Neural cell (in vitro differentiated cells): ENCODE measurements around the gene PRG2. TPM values are rescaled to one million over a fixed set of nuclear protein-coding genes. Genes with fewer than 3 reads are reported as not detected.

Experiments used
- H2AFZ ChIP-seq: fragments of 200-600, 300-800 bp; sonication (generic), shearing (Covaris generic); 2 replicates; pipeline ENCODE4 v1.6.0; 2014; ENCODE audit warnings: low read depth, mild to moderate bottlenecking, antibody characterized with exemption, low read length, moderate library complexity
- H3F3A ChIP-seq: fragments of 200-600 bp; shearing (Covaris generic); 2 replicates; pipeline ENCODE4 v1.6.1; 2016; ENCODE audit warnings: mild to moderate bottlenecking, moderate library complexity, mixed read lengths, antibody characterized with exemption, low read length; ENCODE audit not compliant: insufficient read depth, poor library complexity, severe bottlenecking
- H3K27ac ChIP-seq: fragments of 200-600, 300-800 bp; sonication (generic), shearing (Covaris generic); 2 replicates; pipeline ENCODE4 v1.5.1; 2014; ENCODE audit warnings: mild to moderate bottlenecking, low read length, moderate library complexity
- H3K27me3 ChIP-seq: fragments of 300-800, 200-600 bp; sonication (generic), shearing (Covaris generic); 2 replicates; pipeline ENCODE4 v1.6.0; 2014; ENCODE audit warnings: mild to moderate bottlenecking, low read depth, low read length, moderate library complexity; ENCODE audit not compliant: insufficient read depth
- H3K36me3 ChIP-seq: fragments of 300-800, 200-600 bp; sonication (generic), shearing (Covaris generic); 2 replicates; pipeline ENCODE4 v1.5.1; 2014; ENCODE audit warnings: mild to moderate bottlenecking, antibody characterized with exemption, low read length, moderate library complexity; ENCODE audit not compliant: insufficient read depth
- H3K4me2 ChIP-seq: fragments of 300-800, 200-600 bp; sonication (generic), shearing (Covaris generic); 2 replicates; pipeline ENCODE4 v1.6.0; 2014; ENCODE audit warnings: mild to moderate bottlenecking, low read length
- H3K4me3 ChIP-seq: fragments of 300-800, 200-600 bp; sonication (generic), shearing (Covaris generic); 2 replicates; pipeline ENCODE4 v1.5.1; 2014; ENCODE audit warnings: mild to moderate bottlenecking, low read length, moderate library complexity
- H3K79me2 ChIP-seq: fragments of 200-600 bp; shearing (Covaris generic); replicated peaks from 2 replicates; pipeline ENCODE4 v1.6.0; 2014; ENCODE audit warnings: mild to moderate bottlenecking, low read length, moderate library complexity; ENCODE audit not compliant: insufficient read depth
- H3K9ac ChIP-seq: fragments of 300-800, 200-600 bp; sonication (generic), shearing (Covaris generic); 2 replicates; pipeline ENCODE4 v1.6.1; 2016; ENCODE audit warnings: mild to moderate bottlenecking, low read length, mixed read lengths
- H3K9me2 ChIP-seq: fragments of 200-600 bp; shearing (Covaris generic); 2 replicates; pipeline ENCODE4 v1.6.1; 2016; ENCODE audit warnings: mild to moderate bottlenecking, low read length, mixed read lengths; ENCODE audit not compliant: insufficient read depth
- H3K9me3 ChIP-seq: fragments of 200-600, 300-800 bp; sonication (generic), shearing (Covaris generic); 2 replicates; pipeline ENCODE4 v1.6.1; 2016; ENCODE audit warnings: mild to moderate bottlenecking, mixed run types, low read length, moderate library complexity, mixed read lengths
- H4K20me1 ChIP-seq: fragments of 200-600 bp; shearing (Covaris generic); 2 replicates; pipeline ENCODE4 v1.6.1; 2016; ENCODE audit warnings: mild to moderate bottlenecking, mixed run types; ENCODE audit not compliant: insufficient read depth
- EP300 ChIP-seq: fragments of 450-650 bp; conservative IDR thresholded peaks from 2 replicates; pipeline ENCODE4 v1.6.1; 2014; ENCODE audit warnings: antibody characterized with exemption, mild to moderate bottlenecking, moderate library complexity; ENCODE audit not compliant: poor library complexity, severe bottlenecking
- EZH2 ChIP-seq: fragments of 200-600, 300-800 bp; shearing (Covaris generic), sonication (generic); IDR thresholded peaks from 2 replicates; pipeline ENCODE4 v1.6.1; 2014; ENCODE audit warnings: antibody characterized with exemption, low read length, borderline replicate concordance, mild to moderate bottlenecking; ENCODE audit not compliant: insufficient read depth, poor library complexity, severe bottlenecking
- MXI1 ChIP-seq: fragments of 450-650 bp; conservative IDR thresholded peaks from 2 replicates; pipeline ENCODE4 v1.6.1; 2014; ENCODE audit warnings: antibody characterized with exemption, mild to moderate bottlenecking; ENCODE audit not compliant: poor library complexity, severe bottlenecking
- POLR2AphosphoS5 ChIP-seq: IDR thresholded peaks from 2 replicates; pipeline ENCODE4 v1.6.1; 2012
- RAD21 ChIP-seq: fragments of 450-650 bp; conservative IDR thresholded peaks from 2 replicates; pipeline ENCODE4 v1.6.1; 2014; ENCODE audit warnings: antibody characterized with exemption, mild to moderate bottlenecking, moderate library complexity
- SMC3 ChIP-seq: fragments of 450-650 bp; conservative IDR thresholded peaks from 2 replicates; pipeline ENCODE4 v1.6.1; 2014; ENCODE audit warnings: antibody characterized with exemption, mild to moderate bottlenecking, moderate library complexity; ENCODE audit not compliant: poor library complexity
- TAF1 ChIP-seq: IDR thresholded peaks from 2 replicates; pipeline ENCODE4 v1.6.1; 2012; ENCODE audit warnings: low read depth
- polyA plus RNA-seq: library from polyadenylated mRNA; depleted of rRNA; stranded (reverse); fragments of >200 nt; gene quantifications from 2 replicates; pipeline ENCODE4 v1.2.3, GENCODE V29; 2014
- TF ChIP-seq, protein P1 (sequence below): fragments of 450-650 bp; IDR thresholded peaks from 2 replicates; pipeline ENCODE4 v1.5.1; 2014; ENCODE audit warnings: antibody characterized with exemption, mild to moderate bottlenecking, moderate library complexity; ENCODE audit not compliant: poor library complexity, severe bottlenecking
- TF ChIP-seq, protein P2 (sequence below): IDR thresholded peaks from 2 replicates; pipeline ENCODE4 v1.6.1; 2012; ENCODE audit warnings: borderline replicate concordance

The PRG2 gene
- polyA plus RNA-seq, 1 donor from 2014 or later: not detected

- no peak overlapping the region for H2AFZ ChIP-seq
- TF ChIP-seq EP300: no peak
- no peak for TF ChIP-seq EZH2
- no peak for TF ChIP-seq POLR2AphosphoS5
- no peak for TF ChIP-seq MXI1
- TF ChIP-seq, protein P1, sequence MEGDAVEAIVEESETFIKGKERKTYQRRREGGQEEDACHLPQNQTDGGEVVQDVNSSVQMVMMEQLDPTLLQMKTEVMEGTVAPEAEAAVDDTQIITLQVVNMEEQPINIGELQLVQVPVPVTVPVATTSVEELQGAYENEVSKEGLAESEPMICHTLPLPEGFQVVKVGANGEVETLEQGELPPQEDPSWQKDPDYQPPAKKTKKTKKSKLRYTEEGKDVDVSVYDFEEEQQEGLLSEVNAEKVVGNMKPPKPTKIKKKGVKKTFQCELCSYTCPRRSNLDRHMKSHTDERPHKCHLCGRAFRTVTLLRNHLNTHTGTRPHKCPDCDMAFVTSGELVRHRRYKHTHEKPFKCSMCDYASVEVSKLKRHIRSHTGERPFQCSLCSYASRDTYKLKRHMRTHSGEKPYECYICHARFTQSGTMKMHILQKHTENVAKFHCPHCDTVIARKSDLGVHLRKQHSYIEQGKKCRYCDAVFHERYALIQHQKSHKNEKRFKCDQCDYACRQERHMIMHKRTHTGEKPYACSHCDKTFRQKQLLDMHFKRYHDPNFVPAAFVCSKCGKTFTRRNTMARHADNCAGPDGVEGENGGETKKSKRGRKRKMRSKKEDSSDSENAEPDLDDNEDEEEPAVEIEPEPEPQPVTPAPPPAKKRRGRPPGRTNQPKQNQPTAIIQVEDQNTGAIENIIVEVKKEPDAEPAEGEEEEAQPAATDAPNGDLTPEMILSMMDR: no peak
- no peaks in the 10 kb centered on the region for H3F3A ChIP-seq
- no peaks in the 10 kb centered on the region for H3K27me3 ChIP-seq
- no peaks in the 10 kb centered on the region for H4K20me1 ChIP-seq
- no peak overlapping the region for H3K27ac ChIP-seq
- no peak overlapping the region for H3K9ac ChIP-seq
- no peaks in the 10 kb centered on the region for H3K79me2 ChIP-seq
- H3K4me3 ChIP-seq: no peak overlapping the region
- H3K36me3 ChIP-seq: no peaks in the 10 kb centered on the region
- H3K9me3 ChIP-seq: no peaks in the 10 kb centered on the region
- no peaks in the 10 kb centered on the region for H3K9me2 ChIP-seq
- no peak overlapping the region for H3K4me2 ChIP-seq
Observed at GRCh38 chr11:57407941-57408475, 17.6 kb upstream of the PRG2 start.

DNA sequence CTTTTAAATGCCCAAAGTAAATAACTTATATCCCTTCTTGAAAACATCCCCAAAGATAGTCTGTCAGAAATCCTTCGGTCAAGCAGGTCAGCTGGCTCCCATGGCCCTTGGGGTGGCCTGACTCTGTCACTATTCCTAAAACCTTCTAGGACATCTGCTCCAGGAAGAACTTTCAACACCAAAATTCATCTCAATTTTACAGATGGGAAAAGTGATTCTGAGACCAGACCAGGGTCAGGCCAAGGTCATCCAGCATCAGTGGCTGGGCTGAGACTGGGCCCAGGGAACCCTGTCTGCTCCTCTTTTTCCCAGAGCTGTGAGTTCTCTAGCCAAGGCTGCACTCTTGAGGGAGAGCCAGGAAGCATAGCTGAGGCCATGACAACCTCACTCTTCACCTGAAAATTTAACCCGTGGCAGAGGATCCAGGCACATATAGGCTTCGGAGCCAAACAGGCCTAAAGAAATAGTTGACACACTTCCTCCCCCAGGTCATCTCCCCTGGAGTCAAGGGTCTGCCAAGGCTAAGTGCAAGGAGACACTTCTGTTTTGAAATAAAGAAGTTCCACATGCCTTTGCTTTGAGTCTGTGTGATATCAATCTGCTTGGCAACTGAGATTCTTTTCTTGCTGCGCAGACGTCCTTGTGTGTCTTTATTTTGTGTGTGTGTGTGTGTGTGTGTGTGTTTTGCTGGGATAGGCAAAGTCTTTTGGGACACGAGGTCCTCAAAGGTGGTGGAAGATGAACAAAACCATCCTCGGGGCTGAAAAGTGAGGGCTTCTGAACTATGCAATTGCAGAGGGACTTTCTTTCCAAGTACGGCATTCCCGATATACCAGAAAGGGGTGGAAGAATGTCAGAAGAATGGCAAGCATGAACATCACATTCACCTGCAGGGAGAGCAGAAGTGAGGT lies 16.8 kb upstream of the PRG2 start:
- Histone ChIP-seq H3K9me3 (no peaks in the 10 kb centered on the region), H4K20me1 (no peaks in the 10 kb centered on the region), H3K36me3 (no peaks in the 10 kb centered on the region), H3K4me2 (no peak overlapping the region), H3K4me3 (no peak overlapping the region), H3K79me2 (no peaks in the 10 kb centered on the region), H2AFZ (no peak overlapping the region), H3K9me2 (no peaks in the 10 kb centered on the region), H3F3A (no peaks in the 10 kb centered on the region), H3K27ac (no peak overlapping the region), H3K9ac (no peak overlapping the region), H3K27me3 (no peaks in the 10 kb centered on the region)
- no peak for TF ChIP-seq EZH2

- H3K4me2 ChIP-seq: no peak overlapping the region
Observed at GRCh38 chr11:57406337-57406904, 16.0 kb upstream of the PRG2 start.

More at GRCh38 chr11:57406337-57406904, 16.0 kb upstream of the PRG2 start:
- Histone ChIP-seq H3K9me3 (no peaks in the 10 kb centered on the region), H2AFZ (no peak overlapping the region), H3K4me3 (no peak overlapping the region), H3K9me2 (no peaks in the 10 kb centered on the region), H4K20me1 (no peaks in the 10 kb centered on the region), H3F3A (no peaks in the 10 kb centered on the region), H3K27me3 (no peaks in the 10 kb centered on the region), H3K79me2 (no peaks in the 10 kb centered on the region), H3K27ac (no peak overlapping the region), H3K36me3 (no peaks in the 10 kb centered on the region), H3K9ac (no peak overlapping the region)
- TF ChIP-seq MXI1 (no peak), EZH2 (no peak), RAD21 (no peak), POLR2AphosphoS5 (no peak), TAF1 (no peak), SMC3 (no peak), EP300 (no peak)
- TF ChIP-seq, protein P2, sequence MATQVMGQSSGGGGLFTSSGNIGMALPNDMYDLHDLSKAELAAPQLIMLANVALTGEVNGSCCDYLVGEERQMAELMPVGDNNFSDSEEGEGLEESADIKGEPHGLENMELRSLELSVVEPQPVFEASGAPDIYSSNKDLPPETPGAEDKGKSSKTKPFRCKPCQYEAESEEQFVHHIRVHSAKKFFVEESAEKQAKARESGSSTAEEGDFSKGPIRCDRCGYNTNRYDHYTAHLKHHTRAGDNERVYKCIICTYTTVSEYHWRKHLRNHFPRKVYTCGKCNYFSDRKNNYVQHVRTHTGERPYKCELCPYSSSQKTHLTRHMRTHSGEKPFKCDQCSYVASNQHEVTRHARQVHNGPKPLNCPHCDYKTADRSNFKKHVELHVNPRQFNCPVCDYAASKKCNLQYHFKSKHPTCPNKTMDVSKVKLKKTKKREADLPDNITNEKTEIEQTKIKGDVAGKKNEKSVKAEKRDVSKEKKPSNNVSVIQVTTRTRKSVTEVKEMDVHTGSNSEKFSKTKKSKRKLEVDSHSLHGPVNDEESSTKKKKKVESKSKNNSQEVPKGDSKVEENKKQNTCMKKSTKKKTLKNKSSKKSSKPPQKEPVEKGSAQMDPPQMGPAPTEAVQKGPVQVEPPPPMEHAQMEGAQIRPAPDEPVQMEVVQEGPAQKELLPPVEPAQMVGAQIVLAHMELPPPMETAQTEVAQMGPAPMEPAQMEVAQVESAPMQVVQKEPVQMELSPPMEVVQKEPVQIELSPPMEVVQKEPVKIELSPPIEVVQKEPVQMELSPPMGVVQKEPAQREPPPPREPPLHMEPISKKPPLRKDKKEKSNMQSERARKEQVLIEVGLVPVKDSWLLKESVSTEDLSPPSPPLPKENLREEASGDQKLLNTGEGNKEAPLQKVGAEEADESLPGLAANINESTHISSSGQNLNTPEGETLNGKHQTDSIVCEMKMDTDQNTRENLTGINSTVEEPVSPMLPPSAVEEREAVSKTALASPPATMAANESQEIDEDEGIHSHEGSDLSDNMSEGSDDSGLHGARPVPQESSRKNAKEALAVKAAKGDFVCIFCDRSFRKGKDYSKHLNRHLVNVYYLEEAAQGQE: no peak
- TF ChIP-seq, protein P1: no peak
